Measurements from ENCODE around the gene BTN3A1.
"Not testable (repeated sequence)": the region's sequence is repeated elsewhere in the genome, so short reads cannot be mapped to it uniquely, and the experiment has no call there.

Gene BTN3A1

GRCh38 chr6:26415791-26416190 is 13.7 kb downstream of the BTN3A1 start:
- no peak for DNase-seq

- no peak for DNase-seq
Measured at GRCh38 chr6:26416288-26416687, 14.2 kb downstream of the BTN3A1 start.

GRCh38 chr6:26418077-26418476 is 16.0 kb downstream of the BTN3A1 start:
- DNase-seq: not testable (repeated sequence)

DNA sequence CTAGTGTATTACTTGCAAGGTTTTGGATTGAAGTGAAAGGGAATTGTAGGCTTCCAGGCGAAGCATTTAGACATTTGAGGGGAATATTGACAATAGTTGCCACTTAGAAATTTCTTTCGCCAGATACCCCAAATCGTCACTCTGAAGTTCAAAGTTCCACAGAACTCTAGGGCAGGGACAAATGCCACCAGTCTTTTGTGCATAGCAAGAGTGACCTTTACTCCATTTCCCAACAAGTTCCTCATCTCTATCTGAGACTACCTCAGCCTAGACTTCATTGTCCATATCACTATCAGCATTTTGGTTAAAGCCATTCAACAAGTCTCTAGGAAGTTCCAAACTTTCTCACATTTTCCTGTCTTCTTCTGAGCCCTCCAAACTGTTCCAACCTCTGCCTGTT is 16.7 kb downstream of the BTN3A1 start:
- DNase-seq: not testable (repeated sequence)

DNA sequence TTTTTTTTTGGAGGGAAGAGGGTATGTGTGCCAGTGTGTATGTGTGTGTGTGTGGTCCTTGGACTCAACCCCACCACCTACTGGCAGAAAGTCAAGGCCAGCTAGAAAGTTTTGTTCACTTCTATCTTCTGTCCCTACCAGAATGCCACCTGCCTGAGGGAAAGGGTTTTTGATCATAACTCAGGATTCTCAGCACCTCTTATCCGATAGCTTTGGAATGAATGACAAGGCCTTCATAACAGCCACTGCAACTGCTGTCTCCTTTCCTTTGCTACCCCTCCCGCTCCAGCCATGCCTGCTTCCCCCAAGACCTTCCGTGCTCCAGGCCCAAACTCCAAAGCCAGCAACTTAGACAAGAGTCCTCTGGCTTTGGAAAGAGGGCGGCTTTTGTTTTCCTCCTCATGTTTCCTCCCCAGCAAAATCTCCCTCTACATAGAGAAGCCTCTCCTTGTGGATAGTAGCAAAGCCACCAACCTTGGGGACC is 18.7 kb downstream of the BTN3A1 start:
- no peak for DNase-seq

- peak; percentile 50 for DNase-seq
Measured at GRCh38 chr6:26421259-26422144, 19.4 kb downstream of the BTN3A1 start.

- DNase-seq: no peak
Measured at GRCh38 chr6:26422329-26422728, 20.3 kb downstream of the BTN3A1 start.

DNA sequence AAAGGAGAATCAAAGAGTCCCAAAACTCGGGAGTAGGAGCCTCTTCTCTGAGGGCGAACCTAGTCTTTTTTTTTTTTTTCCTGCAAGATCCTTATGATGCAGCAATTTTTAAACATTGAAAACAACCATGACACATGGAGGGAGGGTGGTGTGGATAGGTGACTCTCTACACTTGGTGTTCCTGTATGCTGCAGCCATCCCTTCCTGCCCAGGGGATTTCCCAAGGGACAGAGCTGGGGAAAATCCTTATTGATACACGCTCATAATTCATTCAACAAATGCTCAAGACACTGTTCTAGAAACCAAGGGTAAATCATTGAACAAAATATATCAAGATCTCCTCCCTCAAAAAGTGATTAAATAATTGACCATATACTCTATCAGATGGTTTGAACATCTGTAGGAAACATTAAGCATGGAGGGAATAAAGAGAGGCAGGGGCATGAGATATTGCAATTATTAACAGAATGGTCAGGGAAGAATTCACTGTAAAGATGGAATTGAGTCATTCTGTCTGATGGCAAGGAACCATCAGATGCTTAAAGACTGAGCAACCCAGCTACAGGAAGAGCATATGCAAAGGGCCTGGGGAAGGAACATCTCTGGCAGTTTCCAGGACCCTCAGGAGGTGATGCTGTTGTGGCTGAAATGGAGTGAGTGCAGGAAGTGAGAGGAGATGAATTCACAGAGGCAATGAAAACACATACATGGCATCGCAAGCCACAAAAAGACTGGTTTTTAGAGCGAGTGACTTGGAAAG is 24.8 kb downstream of the BTN3A1 start:
- no peak for DNase-seq

DNA sequence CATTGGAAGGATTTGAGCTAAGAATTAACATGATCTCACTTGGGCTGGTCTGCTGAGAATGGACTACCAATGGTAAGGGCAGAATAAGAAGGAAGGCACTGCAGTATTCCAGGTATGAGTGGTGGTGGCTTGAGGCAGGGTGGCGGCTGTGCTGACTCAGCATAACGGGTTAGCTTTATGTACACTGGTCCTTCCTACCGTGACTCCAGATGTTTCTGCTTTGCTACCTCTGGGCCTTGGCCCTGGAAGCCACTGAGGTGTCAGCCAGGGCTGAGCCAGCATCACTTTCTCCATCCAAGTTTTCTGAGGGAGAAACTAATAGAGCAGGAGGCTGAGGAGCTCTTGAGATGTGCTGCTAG is 25.4 kb downstream of the BTN3A1 start:
- no peak for DNase-seq

- DNase-seq: no peak
Measured at GRCh38 chr6:26428206-26428605, 26.1 kb downstream of the BTN3A1 start.

- no peak for DNase-seq
Measured at GRCh38 chr6:26430787-26431186, 28.7 kb downstream of the BTN3A1 start.

DNA sequence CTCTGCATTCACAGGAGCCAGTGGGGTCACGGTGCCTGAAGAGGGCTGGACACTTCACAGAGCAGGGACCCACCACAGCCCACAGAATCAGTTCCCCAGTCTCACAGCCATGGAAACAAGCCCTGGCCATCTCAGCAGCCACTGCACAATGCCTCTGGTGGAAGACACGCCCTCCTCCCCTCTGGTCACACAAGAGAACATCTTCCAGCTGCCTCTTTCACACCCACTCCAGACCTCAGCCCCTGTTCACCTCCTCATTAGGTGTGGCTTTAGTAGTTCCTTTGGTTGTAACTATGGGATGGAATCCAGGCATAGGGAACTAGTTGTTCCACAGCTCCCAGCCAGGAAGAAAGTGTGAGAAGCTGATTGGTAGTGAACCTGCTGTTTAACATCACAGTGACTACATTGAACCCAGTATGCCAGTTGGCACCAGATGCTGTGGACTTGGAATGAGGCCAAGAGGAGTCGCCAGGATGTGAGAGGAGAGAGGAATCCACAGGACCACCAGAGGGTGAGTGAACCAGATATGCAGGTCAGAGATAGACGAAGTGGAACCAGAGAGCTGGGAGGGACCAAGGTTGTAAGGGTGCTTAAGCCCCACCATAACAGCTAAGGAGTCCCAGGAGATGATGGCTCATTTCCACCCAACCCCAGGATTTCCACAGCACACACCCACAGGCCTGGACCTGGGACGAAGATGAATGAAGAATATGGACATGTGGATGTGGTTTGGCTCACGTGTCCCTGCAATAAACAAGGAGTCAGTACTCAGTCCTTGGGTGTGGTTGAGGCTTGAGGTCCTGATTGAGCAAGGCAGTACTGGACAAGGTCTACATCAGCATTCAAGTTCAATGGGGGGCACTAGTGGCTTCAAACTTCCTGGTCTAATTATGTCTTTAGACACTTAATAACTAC is 29.4 kb downstream of the BTN3A1 start:
- no peak for DNase-seq

GRCh38 chr6:26432627-26433201 is 30.6 kb downstream of the BTN3A1 start:
- DNase-seq: no peak

DNA sequence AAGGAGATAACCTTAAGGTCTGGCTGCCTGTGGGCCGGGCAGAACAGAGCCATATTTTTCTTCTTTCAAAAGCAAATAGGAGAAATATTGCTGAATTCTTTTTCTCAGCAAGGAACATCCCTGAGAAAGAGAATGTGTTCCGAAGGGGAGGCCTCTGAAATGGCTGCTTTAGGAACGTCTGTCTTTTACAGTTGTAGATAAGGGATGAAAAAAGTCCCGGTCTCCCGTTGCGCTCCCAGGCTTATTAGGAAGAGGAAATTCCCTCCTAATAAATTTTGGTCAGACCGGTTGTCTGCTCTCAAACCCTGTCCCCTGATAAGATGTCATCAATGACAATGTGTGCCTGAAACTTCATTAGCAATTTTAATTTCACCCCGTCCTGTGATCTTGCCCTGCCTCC is 31.6 kb downstream of the BTN3A1 start:
- not testable (repeated sequence) for DNase-seq

DNA sequence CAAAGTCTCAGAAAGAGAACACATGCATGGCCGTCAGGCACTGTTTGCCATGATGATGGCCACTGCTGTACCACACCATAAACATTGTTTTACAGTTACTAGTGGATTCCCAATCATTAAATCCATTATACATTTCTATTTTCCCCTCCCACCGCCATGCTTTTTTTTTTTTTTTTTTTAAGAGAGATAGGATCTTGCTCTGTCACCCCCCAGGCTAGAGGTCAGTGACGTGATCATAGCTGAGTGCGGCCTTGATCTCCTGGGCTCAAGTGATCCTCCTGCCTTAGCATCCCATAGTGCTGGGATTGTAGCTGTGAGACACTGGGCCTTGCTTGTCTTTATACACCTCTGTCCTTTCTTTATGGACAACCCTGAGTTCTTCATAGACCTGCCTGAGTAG is 33.9 kb downstream of the BTN3A1 start:
- no peak for DNase-seq

- no peak for DNase-seq
Measured at GRCh38 chr6:26437550-26437949, 35.5 kb downstream of the BTN3A1 start.

DNA sequence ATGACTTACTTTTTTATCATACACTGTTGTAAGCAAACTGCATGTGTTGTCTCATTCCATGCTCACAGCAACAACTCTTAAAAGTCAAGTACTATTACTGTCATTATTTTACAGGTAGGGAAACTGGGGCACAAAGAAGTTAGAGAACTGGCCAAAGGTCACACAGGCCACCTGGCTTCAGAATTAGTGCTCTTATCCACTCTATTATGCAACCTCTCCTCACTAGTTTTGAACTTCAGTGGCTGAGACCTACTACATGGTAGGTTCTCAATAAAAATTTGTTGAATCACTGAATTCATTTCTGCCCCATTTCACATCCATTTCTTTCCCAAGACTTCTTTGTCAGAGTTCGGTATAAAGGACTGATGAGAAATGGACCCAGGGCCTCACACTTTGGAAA is 35.9 kb downstream of the BTN3A1 start:
- DNase-seq: no peak

GRCh38 chr6:26439151-26440125 is 37.4 kb downstream of the BTN3A1 start:
- no peak for DNase-seq

GRCh38 chr6:26440977-26441358 is 38.9 kb downstream of the BTN3A1 start:
- no peak for DNase-seq

DNA sequence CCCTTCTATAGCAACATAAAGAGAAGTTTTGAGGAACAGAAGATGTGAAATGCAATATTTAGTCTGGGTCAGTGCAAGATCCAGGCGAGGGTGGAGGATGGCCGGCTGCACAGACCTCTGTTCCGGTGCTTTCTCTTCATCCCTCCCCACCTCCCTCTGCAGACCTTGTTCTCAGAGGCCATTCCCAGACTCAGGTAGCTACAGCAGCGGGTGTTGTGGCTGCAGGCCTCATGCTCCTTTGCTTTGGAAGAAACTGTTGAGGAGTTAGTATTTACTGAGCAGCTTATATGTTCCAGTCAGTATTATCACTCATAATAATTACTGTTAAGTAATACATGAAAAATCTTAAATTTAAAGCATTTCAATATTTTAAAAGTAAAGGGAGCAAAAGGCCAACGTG is 39.9 kb downstream of the BTN3A1 start:
- no peak for DNase-seq

- DNase-seq: no peak
Measured at GRCh38 chr6:26445934-26446667, 44.0 kb downstream of the BTN3A1 start.

All from activated T-cell treated with anti-CD3 and anti-CD28 coated beads, Interleukin-2, amount 50 U/mL, for 1 hour (primary cell).